HuH-7.5 (cell line): Measurements from ENCODE around the gene ZNF385D.

ENCODE experiments used
- DNase-seq: peaks from one replicate; pipeline ENCODE4 v3.0.0; 2011; ENCODE audit warnings: low spot score

Gene ZNF385D

GRCh38 chr3:21750831-21751391 lies at the start of gene ZNF385D:
Gene ZNF385D (minus strand): TSS chr3:21751210. CDS start chr3:21750916, 294 bp downstream.
- DNase-seq: no peak

- no peak for DNase-seq
Observed at GRCh38 chr3:21798356-21799088, 47.5 kb upstream of the ZNF385D start.

- DNase-seq: no peak
Observed at GRCh38 chr3:21795921-21796320, 44.9 kb upstream of the ZNF385D start.

GRCh38 chr3:21795152-21795837 lies 44.3 kb upstream of the ZNF385D start:
- DNase-seq: no peak

GRCh38 chr3:21794291-21794690 lies 43.3 kb upstream of the ZNF385D start:
- no peak for DNase-seq

GRCh38 chr3:21792176-21792575 lies 41.2 kb upstream of the ZNF385D start:
- DNase-seq: no peak

- no peak for DNase-seq
Observed at GRCh38 chr3:21791356-21791755, 40.3 kb upstream of the ZNF385D start.

- no peak for DNase-seq
Observed at GRCh38 chr3:21790466-21790865, 39.5 kb upstream of the ZNF385D start.

- no peak for DNase-seq
Observed at GRCh38 chr3:21789730-21790129, 38.7 kb upstream of the ZNF385D start.

GRCh38 chr3:21786438-21786797 lies 35.4 kb upstream of the ZNF385D start:
- no peak for DNase-seq

- no peak for DNase-seq
Observed at GRCh38 chr3:21785765-21786437, 34.9 kb upstream of the ZNF385D start.

GRCh38 chr3:21783839-21784238 lies 32.8 kb upstream of the ZNF385D start:
- no peak for DNase-seq

- no peak for DNase-seq
Observed at GRCh38 chr3:21781355-21781754, 30.3 kb upstream of the ZNF385D start.

GRCh38 chr3:21779909-21780308 lies 28.9 kb upstream of the ZNF385D start:
- DNase-seq: no peak

- no peak for DNase-seq
Observed at GRCh38 chr3:21778715-21779114, 27.7 kb upstream of the ZNF385D start.

GRCh38 chr3:21777821-21778220 lies 26.8 kb upstream of the ZNF385D start:
- no peak for DNase-seq

- no peak for DNase-seq
Observed at GRCh38 chr3:21766002-21766401, 15.0 kb upstream of the ZNF385D start.

- DNase-seq: no peak
Observed at GRCh38 chr3:21755896-21756295, 4.9 kb upstream of the ZNF385D start.

GRCh38 chr3:21754839-21755238 lies 3.8 kb upstream of the ZNF385D start:
- DNase-seq: no peak

- peak; percentile 16 for DNase-seq
Observed at GRCh38 chr3:21752749-21753347, 1.8 kb upstream of the ZNF385D start.

GRCh38 chr3:21751886-21752285 lies 876 bp upstream of the ZNF385D start:
- DNase-seq: no peak

GRCh38 chr3:21750080-21750696 lies 822 bp downstream of the ZNF385D start:
- no peak for DNase-seq
